ENCODE results near the gene CNOT8. TPM values are rescaled to one million over a fixed set of nuclear protein-coding genes. Genes with fewer than 3 reads are reported as not detected.
A peak's percentile ranks its signal among the peaks of the same experiment; 100 is the strongest.

CNOT8 gene
- total and polyA plus RNA-seq, 9 of the 15 experiments (the other 6 are each of a cell fraction or from before 2014, with no cell fraction given): 15.2 to 68.9 (median 52.1) TPM

DNA sequence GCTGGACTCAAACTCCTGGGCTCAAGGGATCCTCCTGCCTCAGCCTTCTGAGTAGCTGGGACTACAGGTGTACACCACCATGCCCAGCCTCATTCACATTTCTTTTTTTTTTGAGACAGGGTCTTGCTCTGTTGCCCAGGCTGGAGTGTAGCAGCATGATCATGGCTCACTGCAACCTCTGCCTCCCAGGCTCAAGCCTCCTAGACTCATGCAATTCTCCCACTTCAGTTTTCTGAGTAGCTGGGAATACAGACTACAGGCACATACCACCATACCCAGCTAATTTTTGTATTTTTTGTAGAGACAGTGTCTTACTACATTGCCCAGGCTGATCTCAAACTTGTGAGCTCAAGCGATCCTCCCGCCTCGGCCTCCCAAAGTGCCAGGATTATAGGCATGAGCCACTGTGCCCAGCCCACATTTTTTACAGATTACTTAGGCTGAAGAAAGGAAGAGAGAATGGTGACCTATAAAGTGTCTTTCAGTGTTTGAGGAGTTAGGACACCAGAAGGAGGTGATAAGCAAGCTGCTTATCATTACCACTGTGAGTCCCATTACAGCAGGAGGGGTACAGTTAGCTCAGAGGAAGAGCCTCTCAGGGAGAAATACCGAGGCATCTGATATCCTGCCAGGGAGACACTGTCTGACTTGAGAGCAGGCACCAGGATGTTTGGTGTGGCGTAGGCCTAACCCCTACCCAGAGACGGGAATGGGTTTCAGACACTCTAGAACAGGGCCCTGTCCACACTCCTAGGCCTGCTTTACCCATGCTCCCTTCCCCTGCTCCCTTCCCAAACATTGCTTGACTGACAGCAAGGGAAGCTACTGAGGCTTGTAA lies 17.8 kb upstream of the CNOT8 start (continued):
- TF ChIP-seq ZNF639 (CRISPR knock-in tag; conservative IDR thresholded peaks at IDR 0.05 in 1 of 2, IDR thresholded peaks at IDR 0.05 in 1 of 2) (peak in 1 of 2 experiments; percentile 83; a peak in 1 of 4 replicates), POLR3G (IDR thresholded peaks at IDR 0.05; ENCODE audit: extremely low read depth, insufficient read length, insufficient replicate concordance) (no peak), PHF8 (IDR thresholded peaks at IDR 0.05; ENCODE audit: borderline replicate concordance, low read length) (no peak; the same call in 1 of the 2 replicates), ZNF3 (CRISPR knock-in tag; IDR thresholded peaks at IDR 0.05) (no peak), ZNF12 (CRISPR knock-in tag; IDR thresholded peaks at IDR 0.05) (no peak), SMAD3 (CRISPR knock-in tag; conservative IDR thresholded peaks at IDR 0.05) (no peak; the same call in 1 of the 2 replicates), ZNF311 (CRISPR knock-in tag; IDR thresholded peaks at IDR 0.05) (no peak), ARNT (IDR thresholded peaks at IDR 0.05) (peak in 1 of 2 experiments; percentile 65; a peak in 1 of 4 replicates), SIX5 (IDR thresholded peaks at IDR 0.05; ENCODE audit: borderline replicate concordance in 1 of 2, insufficient read depth in 1 of 2, low read depth in 1 of 2, low read length in 2 of 2) (no peak), FUS (optimal IDR thresholded peaks at IDR 0.05; ENCODE audit: low read depth, low read length) (no peak), MNT (conservative IDR thresholded peaks at IDR 0.05) (peak in 1 of 2 experiments; percentile 35; a peak in 1 of 4 replicates), TBP (optimal IDR thresholded peaks at IDR 0.05; ENCODE audit: low read depth, low read length) (peak; percentile 30), ZNF77 (CRISPR knock-in tag; IDR thresholded peaks at IDR 0.05) (no peak), SIRT6 (IDR thresholded peaks at IDR 0.05; ENCODE audit: low read depth, low read length) (no peak), ZNF584 (CRISPR knock-in tag; IDR thresholded peaks at IDR 0.05; ENCODE audit: low read depth) (no peak)
- TF ChIP-seq, protein P1, sequence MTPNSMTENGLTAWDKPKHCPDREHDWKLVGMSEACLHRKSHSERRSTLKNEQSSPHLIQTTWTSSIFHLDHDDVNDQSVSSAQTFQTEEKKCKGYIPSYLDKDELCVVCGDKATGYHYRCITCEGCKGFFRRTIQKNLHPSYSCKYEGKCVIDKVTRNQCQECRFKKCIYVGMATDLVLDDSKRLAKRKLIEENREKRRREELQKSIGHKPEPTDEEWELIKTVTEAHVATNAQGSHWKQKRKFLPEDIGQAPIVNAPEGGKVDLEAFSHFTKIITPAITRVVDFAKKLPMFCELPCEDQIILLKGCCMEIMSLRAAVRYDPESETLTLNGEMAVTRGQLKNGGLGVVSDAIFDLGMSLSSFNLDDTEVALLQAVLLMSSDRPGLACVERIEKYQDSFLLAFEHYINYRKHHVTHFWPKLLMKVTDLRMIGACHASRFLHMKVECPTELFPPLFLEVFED (CRISPR knock-in tag; conservative IDR thresholded peaks at IDR 0.05): 0 out of 2 replicates have a peak, but pooled peaks have one; percentile 20
- TF ChIP-seq, protein P2, sequence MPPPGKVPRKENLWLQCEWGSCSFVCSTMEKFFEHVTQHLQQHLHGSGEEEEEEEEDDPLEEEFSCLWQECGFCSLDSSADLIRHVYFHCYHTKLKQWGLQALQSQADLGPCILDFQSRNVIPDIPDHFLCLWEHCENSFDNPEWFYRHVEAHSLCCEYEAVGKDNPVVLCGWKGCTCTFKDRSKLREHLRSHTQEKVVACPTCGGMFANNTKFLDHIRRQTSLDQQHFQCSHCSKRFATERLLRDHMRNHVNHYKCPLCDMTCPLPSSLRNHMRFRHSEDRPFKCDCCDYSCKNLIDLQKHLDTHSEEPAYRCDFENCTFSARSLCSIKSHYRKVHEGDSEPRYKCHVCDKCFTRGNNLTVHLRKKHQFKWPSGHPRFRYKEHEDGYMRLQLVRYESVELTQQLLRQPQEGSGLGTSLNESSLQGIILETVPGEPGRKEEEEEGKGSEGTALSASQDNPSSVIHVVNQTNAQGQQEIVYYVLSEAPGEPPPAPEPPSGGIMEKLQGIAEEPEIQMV (tag; conservative IDR thresholded peaks at IDR 0.05; ENCODE audit: low read depth): no peak
- TF ChIP-seq, protein P3, sequence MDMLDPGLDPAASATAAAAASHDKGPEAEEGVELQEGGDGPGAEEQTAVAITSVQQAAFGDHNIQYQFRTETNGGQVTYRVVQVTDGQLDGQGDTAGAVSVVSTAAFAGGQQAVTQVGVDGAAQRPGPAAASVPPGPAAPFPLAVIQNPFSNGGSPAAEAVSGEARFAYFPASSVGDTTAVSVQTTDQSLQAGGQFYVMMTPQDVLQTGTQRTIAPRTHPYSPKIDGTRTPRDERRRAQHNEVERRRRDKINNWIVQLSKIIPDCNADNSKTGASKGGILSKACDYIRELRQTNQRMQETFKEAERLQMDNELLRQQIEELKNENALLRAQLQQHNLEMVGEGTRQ (CRISPR knock-in tag; IDR thresholded peaks at IDR 0.05): no peak
